ENCODE data around the gene ST8SIA6. TPM values are rescaled to one million over a fixed set of nuclear protein-coding genes. Genes with fewer than 3 reads are reported as not detected.

ST8SIA6 gene
- total RNA-seq, 1 experiment from 2014 or later, result not detected

GRCh38 chr10:17289763-17290162 lies 164.6 kb downstream of the ST8SIA6 start:
- POLR2A ChIA-PET (ENCODE audit: low non-redundant PET), result no interaction called here
- H3K36me3 ChIP-seq (ENCODE audit: insufficient read depth, low read length, poor library complexity, severe bottlenecking), result no peaks in the 10 kb centered on the region
- no TSS peak for BruUV-seq (replicated peaks)
- intact Hi-C loops (cut with micrococcal nuclease; ENCODE audit: unreplicated experiment), result loop anchor here (5.0 kb wide), 1 partner anchor 143 kb away; no protein-coding TSS in a partner anchor
- CTCF ChIA-PET, result interaction anchor here (1.5 kb wide), 1 partner anchor 86 kb away, joined by 3 read pairs; no protein-coding TSS in a partner anchor
- no peak overlapping the region for H3K27ac ChIP-seq (ENCODE audit: low read depth, low read length, poor library complexity, severe bottlenecking)
- no peaks in the 10 kb centered on the region for H3K4me1 ChIP-seq (ENCODE audit: insufficient read depth, low read length, poor library complexity, severe bottlenecking)
- no peak overlapping the region for H3K4me3 ChIP-seq (ENCODE audit: low read depth, low read length, poor library complexity, severe bottlenecking)
- H3K27me3 ChIP-seq (replicated peaks; ENCODE audit: insufficient read depth, low read depth, low read length, poor library complexity), result peaks cover 54% of the 10 kb centered on the region
- DNase-seq (ENCODE audit: low spot score), result no peak
- H3K9me3 ChIP-seq (ENCODE audit: low read depth, low read length, poor library complexity, severe bottlenecking), result no peaks in the 10 kb centered on the region
- TF ChIP-seq EZH2 (IDR thresholded peaks at IDR 0.05; ENCODE audit: borderline replicate concordance, low read depth, low read length, poor library complexity, severe bottlenecking) (no peak), CTCF (conservative IDR thresholded peaks at IDR 0.05; ENCODE audit: low read depth, low read length) (no peak)

GRCh38 chr10:17286562-17287550 lies 167.5 kb downstream of the ST8SIA6 start:
- Histone ChIP-seq H3K4me1 (ENCODE audit: insufficient read depth, low read length, poor library complexity, severe bottlenecking) (no peaks in the 10 kb centered on the region), H3K36me3 (ENCODE audit: insufficient read depth, low read length, poor library complexity, severe bottlenecking) (no peaks in the 10 kb centered on the region), H3K9me3 (ENCODE audit: low read depth, low read length, poor library complexity, severe bottlenecking) (peaks cover 4% of the 10 kb centered on the region), H3K27ac (ENCODE audit: low read depth, low read length, poor library complexity, severe bottlenecking) (no peak overlapping the region), H3K4me3 (ENCODE audit: low read depth, low read length, poor library complexity, severe bottlenecking) (no peak overlapping the region), H3K27me3 (replicated peaks; ENCODE audit: insufficient read depth, low read depth, low read length, poor library complexity) (peaks cover 55% of the 10 kb centered on the region)
- POLR2A ChIA-PET (ENCODE audit: low non-redundant PET), result interaction anchor here (0.6 kb wide), 1 partner anchor 31 kb away, joined by 6 read pairs; no protein-coding TSS in a partner anchor
- BruUV-seq (replicated peaks), result no TSS peak
- TF ChIP-seq EZH2 (IDR thresholded peaks at IDR 0.05; ENCODE audit: borderline replicate concordance, low read depth, low read length, poor library complexity, severe bottlenecking), result no peak
- no peak for TF ChIP-seq CTCF (conservative IDR thresholded peaks at IDR 0.05; ENCODE audit: low read depth, low read length)
- intact Hi-C loops (cut with micrococcal nuclease; ENCODE audit: unreplicated experiment), result loop anchor here (5.0 kb wide), 1 partner anchor 145 kb away; no protein-coding TSS in a partner anchor
- DNase-seq (ENCODE audit: low spot score), result no peak
- CTCF ChIA-PET, result no interaction called here

- intact Hi-C loops (cut with micrococcal nuclease; ENCODE audit: unreplicated experiment), result no loop called here
- CTCF ChIA-PET, result no interaction called here
- Histone ChIP-seq H3K36me3 (ENCODE audit: insufficient read depth, low read length, poor library complexity, severe bottlenecking) (no peaks in the 10 kb centered on the region), H3K27ac (ENCODE audit: low read depth, low read length, poor library complexity, severe bottlenecking) (no peak overlapping the region), H3K27me3 (replicated peaks; ENCODE audit: insufficient read depth, low read depth, low read length, poor library complexity) (peaks cover 18% of the 10 kb centered on the region), H3K4me1 (ENCODE audit: insufficient read depth, low read length, poor library complexity, severe bottlenecking) (no peaks in the 10 kb centered on the region), H3K9me3 (ENCODE audit: low read depth, low read length, poor library complexity, severe bottlenecking) (peaks cover 4% of the 10 kb centered on the region), H3K4me3 (ENCODE audit: low read depth, low read length, poor library complexity, severe bottlenecking) (no peak overlapping the region)
- no peak for TF ChIP-seq CTCF (conservative IDR thresholded peaks at IDR 0.05; ENCODE audit: low read depth, low read length)
- no peak for TF ChIP-seq EZH2 (IDR thresholded peaks at IDR 0.05; ENCODE audit: borderline replicate concordance, low read depth, low read length, poor library complexity, severe bottlenecking)
- POLR2A ChIA-PET (ENCODE audit: low non-redundant PET), result no interaction called here
- BruUV-seq (replicated peaks), result no TSS peak
- DNase-seq (ENCODE audit: low spot score), result no peak
Observed at GRCh38 chr10:17282311-17282710, 172.1 kb downstream of the ST8SIA6 start.

All from A673 (cell line).